Stimulated activated CD8-positive, alpha-beta memory T cell treated with anti-CD3 and anti-CD28 coated beads, Interleukin-15, amount 100 ng/mL, for 48 hours (primary cell): Measurements from ENCODE around the gene ERGIC1.
"Not testable (repeated sequence)": the region's sequence is repeated elsewhere in the genome, so short reads cannot be mapped to it uniquely, and the experiment has no call there.

Experiments used
- DNase-seq, 2 donors: peaks; one replicate each; pipeline ENCODE4 v3.0.0-alpha.2; 2020; ENCODE audit warnings: low read depth in 2 of 2

The ERGIC1 gene

GRCh38 chr5:172864171-172864570, 30.1 kb downstream of the ERGIC1 start:
- DNase-seq = not testable (repeated sequence)

- no peak for DNase-seq
Observed at GRCh38 chr5:172864747-172865146, 30.7 kb downstream of the ERGIC1 start.

- DNase-seq = no peak
Observed at GRCh38 chr5:172866378-172866777, 32.3 kb downstream of the ERGIC1 start.

- no peak for DNase-seq
Observed at GRCh38 chr5:172866802-172867748, 33.0 kb downstream of the ERGIC1 start.

- no peak for DNase-seq
Observed at GRCh38 chr5:172867761-172868435, 33.8 kb downstream of the ERGIC1 start.

GRCh38 chr5:172868436-172868923, 34.4 kb downstream of the ERGIC1 start:
- no peak for DNase-seq

- no peak for DNase-seq
Observed at GRCh38 chr5:172868924-172869591, 35.0 kb downstream of the ERGIC1 start.

- no peak for DNase-seq
Observed at GRCh38 chr5:172869691-172870090, 35.6 kb downstream of the ERGIC1 start.

GRCh38 chr5:172870291-172870714, 36.3 kb downstream of the ERGIC1 start:
- DNase-seq = no peak

GRCh38 chr5:172870715-172871461, 36.8 kb downstream of the ERGIC1 start:
- no peak for DNase-seq

GRCh38 chr5:172871536-172871935, 37.5 kb downstream of the ERGIC1 start:
- DNase-seq = no peak

- no peak for DNase-seq
Observed at GRCh38 chr5:172871982-172872381, 37.9 kb downstream of the ERGIC1 start.

- no peak for DNase-seq
Observed at GRCh38 chr5:172872997-172873491, 39.0 kb downstream of the ERGIC1 start.

- DNase-seq = no peak
Observed at GRCh38 chr5:172873513-172873912, 39.5 kb downstream of the ERGIC1 start.

- no peak for DNase-seq
Observed at GRCh38 chr5:172874647-172875504, 40.8 kb downstream of the ERGIC1 start.

- no peak for DNase-seq
Observed at GRCh38 chr5:172875505-172876279, 41.6 kb downstream of the ERGIC1 start.

GRCh38 chr5:172876578-172876977, 42.5 kb downstream of the ERGIC1 start:
- DNase-seq = no peak

GRCh38 chr5:172877466-172878260, 43.6 kb downstream of the ERGIC1 start:
- DNase-seq = no peak

- no peak for DNase-seq
Observed at GRCh38 chr5:172878585-172878932, 44.5 kb downstream of the ERGIC1 start.
